ENCODE measurements around the gene LACRT.

DNA sequence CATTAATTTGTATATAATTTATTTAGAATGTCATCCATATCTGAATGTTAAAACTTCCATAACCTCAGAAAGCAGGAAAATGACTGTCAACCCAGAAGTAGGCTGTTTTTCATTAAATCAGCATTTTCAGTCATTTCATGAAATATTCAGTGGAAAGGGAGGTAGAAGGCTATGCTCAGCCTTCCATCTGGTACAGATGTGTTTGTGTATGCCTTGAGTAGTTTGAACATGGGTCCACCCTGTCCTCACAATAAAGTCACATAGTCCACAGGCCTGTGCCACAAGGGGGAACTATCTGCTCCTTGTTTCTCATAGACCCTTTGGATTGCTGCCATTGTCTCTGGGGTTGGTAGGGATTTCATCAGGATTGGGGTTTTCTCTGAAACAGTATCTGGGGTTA lies 9.1 kb downstream of the LACRT start:
- TF ChIP-seq, protein P1, sequence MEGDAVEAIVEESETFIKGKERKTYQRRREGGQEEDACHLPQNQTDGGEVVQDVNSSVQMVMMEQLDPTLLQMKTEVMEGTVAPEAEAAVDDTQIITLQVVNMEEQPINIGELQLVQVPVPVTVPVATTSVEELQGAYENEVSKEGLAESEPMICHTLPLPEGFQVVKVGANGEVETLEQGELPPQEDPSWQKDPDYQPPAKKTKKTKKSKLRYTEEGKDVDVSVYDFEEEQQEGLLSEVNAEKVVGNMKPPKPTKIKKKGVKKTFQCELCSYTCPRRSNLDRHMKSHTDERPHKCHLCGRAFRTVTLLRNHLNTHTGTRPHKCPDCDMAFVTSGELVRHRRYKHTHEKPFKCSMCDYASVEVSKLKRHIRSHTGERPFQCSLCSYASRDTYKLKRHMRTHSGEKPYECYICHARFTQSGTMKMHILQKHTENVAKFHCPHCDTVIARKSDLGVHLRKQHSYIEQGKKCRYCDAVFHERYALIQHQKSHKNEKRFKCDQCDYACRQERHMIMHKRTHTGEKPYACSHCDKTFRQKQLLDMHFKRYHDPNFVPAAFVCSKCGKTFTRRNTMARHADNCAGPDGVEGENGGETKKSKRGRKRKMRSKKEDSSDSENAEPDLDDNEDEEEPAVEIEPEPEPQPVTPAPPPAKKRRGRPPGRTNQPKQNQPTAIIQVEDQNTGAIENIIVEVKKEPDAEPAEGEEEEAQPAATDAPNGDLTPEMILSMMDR (IDR thresholded peaks at IDR 0.05; ENCODE audit: control extremely low read depth in 1 of 3, insufficient read depth in 1 of 3, low read depth in 1 of 3, low read length in 3 of 3): no peak
- TF ChIP-seq CBX5 (IDR thresholded peaks at IDR 0.05; ENCODE audit: low read depth, low read length) (no peak), POLR2A (IDR thresholded peaks at IDR 0.05; ENCODE audit: control extremely low read depth in 1 of 2, low read depth in 2 of 2, low read length in 2 of 2) (no peak), KDM1A (IDR thresholded peaks at IDR 0.05; ENCODE audit: borderline replicate concordance, low read length) (no peak)

All from H1 (cell line).